ENCODE measurements around the gene TRNP1.

DNA sequence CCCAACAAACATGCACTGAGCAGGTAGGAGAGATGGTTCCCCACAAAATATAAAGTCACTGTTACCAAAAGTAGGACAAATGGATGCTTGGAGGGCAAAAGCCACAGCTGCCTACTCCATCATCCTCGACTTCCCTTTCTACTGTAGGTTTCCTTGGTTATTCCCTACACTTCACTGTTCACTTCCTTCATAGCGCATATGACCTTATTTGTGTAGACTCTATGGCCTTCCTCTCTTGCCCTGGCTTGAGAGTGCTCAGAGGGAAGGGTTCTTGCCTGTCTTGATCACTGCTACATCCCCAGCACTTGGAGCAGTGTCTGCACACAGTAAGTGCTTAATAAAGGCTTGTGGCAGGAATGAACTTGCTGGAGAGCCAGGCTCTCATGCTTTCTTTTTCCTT, 14.6 kb upstream of the TRNP1 start:
- TF ChIP-seq EZH2 (IDR thresholded peaks at IDR 0.05; ENCODE audit: insufficient read depth, poor library complexity, severe bottlenecking), result no peak
- TF ChIP-seq EZH2phosphoT487 (IDR thresholded peaks at IDR 0.05; ENCODE audit: insufficient read depth, low read depth), result no peak

All from GM23248 (cell line).